ENCODE results near the gene MDM2.

MDM2 gene

GRCh38 chr12:68854078-68854468 lies 46.1 kb downstream of the MDM2 start:
- no peak overlapping the region for H3K9ac ChIP-seq (ENCODE audit: low read length)
- H3F3A ChIP-seq (ENCODE audit: insufficient read depth, low read length) = peaks cover 32% of the 10 kb centered on the region
- no peaks in the 10 kb centered on the region for H3K27me3 ChIP-seq (replicated peaks; ENCODE audit: insufficient read depth, low read length)
- no peaks in the 10 kb centered on the region for H3K4me1 ChIP-seq (ENCODE audit: low read length)
- no peaks in the 10 kb centered on the region for H4K20me1 ChIP-seq (ENCODE audit: insufficient read depth, low read length)
- H3K27ac ChIP-seq (ENCODE audit: low read length) = no peak overlapping the region
- H3K9me2 ChIP-seq (replicated peaks; ENCODE audit: insufficient read depth, low read length) = no peaks in the 10 kb centered on the region
- TF ChIP-seq EZH2 (optimal IDR thresholded peaks at IDR 0.05; ENCODE audit: low read depth, low read length) = no peak
- TF ChIP-seq, protein P1, sequence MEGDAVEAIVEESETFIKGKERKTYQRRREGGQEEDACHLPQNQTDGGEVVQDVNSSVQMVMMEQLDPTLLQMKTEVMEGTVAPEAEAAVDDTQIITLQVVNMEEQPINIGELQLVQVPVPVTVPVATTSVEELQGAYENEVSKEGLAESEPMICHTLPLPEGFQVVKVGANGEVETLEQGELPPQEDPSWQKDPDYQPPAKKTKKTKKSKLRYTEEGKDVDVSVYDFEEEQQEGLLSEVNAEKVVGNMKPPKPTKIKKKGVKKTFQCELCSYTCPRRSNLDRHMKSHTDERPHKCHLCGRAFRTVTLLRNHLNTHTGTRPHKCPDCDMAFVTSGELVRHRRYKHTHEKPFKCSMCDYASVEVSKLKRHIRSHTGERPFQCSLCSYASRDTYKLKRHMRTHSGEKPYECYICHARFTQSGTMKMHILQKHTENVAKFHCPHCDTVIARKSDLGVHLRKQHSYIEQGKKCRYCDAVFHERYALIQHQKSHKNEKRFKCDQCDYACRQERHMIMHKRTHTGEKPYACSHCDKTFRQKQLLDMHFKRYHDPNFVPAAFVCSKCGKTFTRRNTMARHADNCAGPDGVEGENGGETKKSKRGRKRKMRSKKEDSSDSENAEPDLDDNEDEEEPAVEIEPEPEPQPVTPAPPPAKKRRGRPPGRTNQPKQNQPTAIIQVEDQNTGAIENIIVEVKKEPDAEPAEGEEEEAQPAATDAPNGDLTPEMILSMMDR (IDR thresholded peaks at IDR 0.05; ENCODE audit: low read length) = no peak
- no peak for TF ChIP-seq EZH2phosphoT487 (IDR thresholded peaks at IDR 0.05; ENCODE audit: low read length)
- H3K79me2 ChIP-seq (ENCODE audit: low read length) = no peaks in the 10 kb centered on the region
- H3K4me2 ChIP-seq (ENCODE audit: low read depth, low read length) = no peak overlapping the region
- DNase-seq = no peak
- H2AFZ ChIP-seq (ENCODE audit: low read length) = no peak overlapping the region
- no peak overlapping the region for H3K4me3 ChIP-seq (ENCODE audit: low read length)
- no peaks in the 10 kb centered on the region for H3K9me3 ChIP-seq (replicated peaks; ENCODE audit: insufficient read depth, low read length)
- H3K36me3 ChIP-seq (replicated peaks; ENCODE audit: insufficient read depth, low read length) = no peaks in the 10 kb centered on the region

GRCh38 chr12:68854554-68854953 lies 46.6 kb downstream of the MDM2 start:
- Histone ChIP-seq H3K4me3 (ENCODE audit: low read length) (no peak overlapping the region), H3K79me2 (ENCODE audit: low read length) (no peaks in the 10 kb centered on the region), H3K4me2 (ENCODE audit: low read depth, low read length) (no peak overlapping the region), H3K36me3 (replicated peaks; ENCODE audit: insufficient read depth, low read length) (no peaks in the 10 kb centered on the region), H2AFZ (ENCODE audit: low read length) (no peak overlapping the region), H3K9me3 (replicated peaks; ENCODE audit: insufficient read depth, low read length) (no peaks in the 10 kb centered on the region), H4K20me1 (ENCODE audit: insufficient read depth, low read length) (no peaks in the 10 kb centered on the region), H3K27me3 (replicated peaks; ENCODE audit: insufficient read depth, low read length) (no peaks in the 10 kb centered on the region), H3F3A (ENCODE audit: insufficient read depth, low read length) (peaks cover 29% of the 10 kb centered on the region), H3K4me1 (ENCODE audit: low read length) (no peaks in the 10 kb centered on the region), H3K9ac (ENCODE audit: low read length) (no peak overlapping the region), H3K9me2 (replicated peaks; ENCODE audit: insufficient read depth, low read length) (no peaks in the 10 kb centered on the region), H3K27ac (ENCODE audit: low read length) (no peak overlapping the region)
- no peak for DNase-seq
- no peak for TF ChIP-seq EZH2phosphoT487 (IDR thresholded peaks at IDR 0.05; ENCODE audit: low read length)
- TF ChIP-seq, protein P1 (IDR thresholded peaks at IDR 0.05; ENCODE audit: low read length) = no peak
- no peak for TF ChIP-seq EZH2 (optimal IDR thresholded peaks at IDR 0.05; ENCODE audit: low read depth, low read length)

DNA sequence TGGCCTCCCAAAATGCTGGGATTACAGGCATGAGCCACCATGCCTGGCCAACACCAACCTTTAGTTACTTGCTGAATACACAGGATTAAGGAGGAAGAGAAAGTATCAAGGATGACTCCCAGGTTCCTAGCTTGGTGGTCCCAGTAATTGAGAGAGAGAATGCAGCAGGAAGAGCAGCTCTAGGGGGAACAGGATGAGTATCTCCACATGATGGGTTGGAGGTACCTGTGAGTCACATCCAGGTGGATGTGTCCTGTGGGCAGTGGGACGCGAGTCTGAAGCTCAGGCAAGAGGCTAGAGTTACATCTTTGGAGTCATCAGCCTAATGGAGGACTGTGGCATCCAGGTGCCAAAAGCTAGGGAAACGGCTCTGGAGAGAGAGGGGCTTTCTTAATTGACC lies 47.1 kb downstream of the MDM2 start:
- peaks cover 24% of the 10 kb centered on the region for H3F3A ChIP-seq (ENCODE audit: insufficient read depth, low read length)
- no peak overlapping the region for H2AFZ ChIP-seq (ENCODE audit: low read length)
- no peak for TF ChIP-seq EZH2phosphoT487 (IDR thresholded peaks at IDR 0.05; ENCODE audit: low read length)
- TF ChIP-seq, protein P1 (IDR thresholded peaks at IDR 0.05; ENCODE audit: low read length) = no peak
- TF ChIP-seq EZH2 (optimal IDR thresholded peaks at IDR 0.05; ENCODE audit: low read depth, low read length) = no peak
- no peak overlapping the region for H3K4me3 ChIP-seq (ENCODE audit: low read length)
- no peak overlapping the region for H3K27ac ChIP-seq (ENCODE audit: low read length)
- H4K20me1 ChIP-seq (ENCODE audit: insufficient read depth, low read length) = no peaks in the 10 kb centered on the region
- H3K9me3 ChIP-seq (replicated peaks; ENCODE audit: insufficient read depth, low read length) = no peaks in the 10 kb centered on the region
- no peak for DNase-seq
- no peak overlapping the region for H3K9ac ChIP-seq (ENCODE audit: low read length)
- H3K27me3 ChIP-seq (replicated peaks; ENCODE audit: insufficient read depth, low read length) = no peaks in the 10 kb centered on the region
- no peaks in the 10 kb centered on the region for H3K9me2 ChIP-seq (replicated peaks; ENCODE audit: insufficient read depth, low read length)
- no peaks in the 10 kb centered on the region for H3K4me1 ChIP-seq (ENCODE audit: low read length)
- H3K36me3 ChIP-seq (replicated peaks; ENCODE audit: insufficient read depth, low read length) = no peaks in the 10 kb centered on the region
- H3K4me2 ChIP-seq (ENCODE audit: low read depth, low read length) = no peak overlapping the region
- H3K79me2 ChIP-seq (ENCODE audit: low read length) = no peaks in the 10 kb centered on the region
